Neuronal stem cell (in vitro differentiated cells): Measurements from ENCODE around the gene CYP27C1.
"Not testable (repeated sequence)": the region's sequence is repeated elsewhere in the genome, so short reads cannot be mapped to it uniquely, and the experiment has no call there.

Experiments
- DNase-seq: peaks from one replicate; pipeline ENCODE4 v3.0.0-alpha.2; 2013; ENCODE audit warnings: low spot score
- H2AFZ ChIP-seq: one replicate; pipeline ENCODE4 v1.6.1; 2013; ENCODE audit warnings: mild to moderate bottlenecking, low read length, inconsistent platforms
- H2AK5ac ChIP-seq: 2 replicates; pipeline ENCODE4 v1.6.1; 2013; ENCODE audit warnings: low read depth, mild to moderate bottlenecking, inconsistent platforms, low read length, moderate library complexity, mixed read lengths
- H2BK120ac ChIP-seq: 2 replicates; pipeline ENCODE4 v1.6.1; 2013; ENCODE audit warnings: low read depth, mild to moderate bottlenecking, inconsistent platforms, low read length, moderate library complexity, mixed read lengths
- H2BK12ac ChIP-seq: one replicate; pipeline ENCODE4 v1.6.1; 2013; ENCODE audit warnings: low read length, inconsistent platforms
- H2BK15ac ChIP-seq: 2 replicates; pipeline ENCODE4 v1.6.1; 2013; ENCODE audit warnings: mild to moderate bottlenecking, low read length, inconsistent platforms, mixed read lengths
- H2BK5ac ChIP-seq: one replicate; pipeline ENCODE4 v1.6.1; 2013; ENCODE audit warnings: inconsistent platforms, mild to moderate bottlenecking, low read length, moderate library complexity
- H3K14ac ChIP-seq: one replicate; pipeline ENCODE4 v1.6.1; 2013; ENCODE audit warnings: low read length, inconsistent platforms
- H3K18ac ChIP-seq: 2 replicates; pipeline ENCODE4 v1.6.1; 2013; ENCODE audit warnings: low read length, inconsistent platforms
- H3K23ac ChIP-seq: 2 replicates; pipeline ENCODE4 v1.6.1; 2013; ENCODE audit warnings: low read depth, mild to moderate bottlenecking, mixed read lengths, low read length, inconsistent platforms; ENCODE audit not compliant: poor library complexity
- H3K27ac ChIP-seq: replicated peaks from 3 replicates; pipeline ENCODE4 v1.5.1; 2013; ENCODE audit warnings: low read length, inconsistent platforms
- H3K27me3 ChIP-seq, 3 experiments: 2 replicates each; pipeline ENCODE4 v1.6.1; 2013; ENCODE audit warnings: low read length in 3 of 3, mild to moderate bottlenecking in 2 of 3, inconsistent platforms in 1 of 3, low read depth in 1 of 3, mixed read lengths in 1 of 3, moderate library complexity in 1 of 3; ENCODE audit not compliant: control insufficient read depth in 3 of 3, insufficient read depth in 3 of 3
- H3K36me3 ChIP-seq, 2 donors: replicated peaks in 1 of 2; 2 replicates each; pipeline ENCODE4 v1.6.1; 2013; ENCODE audit warnings: low read length in 2 of 2; ENCODE audit not compliant: control insufficient read depth in 2 of 2, insufficient read depth in 2 of 2
- H3K4ac ChIP-seq: 2 replicates; pipeline ENCODE4 v1.6.1; 2013; ENCODE audit warnings: inconsistent platforms, mild to moderate bottlenecking, low read length, moderate library complexity
- H3K4me1 ChIP-seq, 2 donors: 1 replicate in 1 of 2; 2 replicates in 1 of 2; pipeline ENCODE4 v1.6.1; 2013; ENCODE audit warnings: low read length in 2 of 2, low read depth in 1 of 2; ENCODE audit not compliant: control insufficient read depth in 2 of 2, insufficient read depth in 1 of 2
- H3K4me2 ChIP-seq: one replicate; pipeline ENCODE4 v1.6.1; 2013; ENCODE audit warnings: mild to moderate bottlenecking, low read length, inconsistent platforms; ENCODE audit not compliant: insufficient read depth, poor library complexity, severe bottlenecking
- H3K4me3 ChIP-seq, 2 donors: 2 replicates each; pipeline ENCODE4 v1.5.1; 2013; ENCODE audit warnings: low read length in 2 of 2, mild to moderate bottlenecking in 2 of 2, inconsistent platforms in 1 of 2, moderate library complexity in 1 of 2
- H3K79me1 ChIP-seq: one replicate; pipeline ENCODE4 v1.6.1; 2013; ENCODE audit warnings: low read depth, mild to moderate bottlenecking, inconsistent platforms, low read length, moderate library complexity
- H3K9ac ChIP-seq: one replicate; pipeline ENCODE4 v1.6.1; 2013; ENCODE audit warnings: mild to moderate bottlenecking, low read depth, low read length, inconsistent platforms; ENCODE audit not compliant: poor library complexity
- H3K9me3 ChIP-seq, 2 donors: replicated peaks in 1 of 2; 2 replicates each; pipeline versions ENCODE3 to v1.6.1; 2013; ENCODE audit warnings: low read length in 2 of 2, mild to moderate bottlenecking in 2 of 2, inconsistent platforms in 1 of 2, low read depth in 1 of 2, mixed read lengths in 1 of 2, moderate library complexity in 1 of 2; ENCODE audit not compliant: control insufficient read depth in 2 of 2, insufficient read depth in 1 of 2
- H4K8ac ChIP-seq: one replicate; pipeline ENCODE4 v1.6.1; 2013; ENCODE audit warnings: low read depth, mild to moderate bottlenecking, inconsistent platforms, low read length, moderate library complexity
- H4K91ac ChIP-seq: one replicate; pipeline ENCODE4 v1.6.1; 2013; ENCODE audit warnings: low read length, low read depth, mild to moderate bottlenecking, inconsistent platforms; ENCODE audit not compliant: poor library complexity
- WGBS, 2 donors: extraction: QIAGEN DNeasy Blood & Tissue Kit; methylation state at CpG; one replicate each; pipeline ENCODE4 v1.1.7; 2013; ENCODE audit warnings: missing lambda C conversion rate in 2 of 2, mixed read lengths in 1 of 2; ENCODE audit not compliant: insufficient read length in 2 of 2, insufficient replicate concordance in 1 of 2; ENCODE audit errors: extremely low coverage in 2 of 2; 5-methylcytosine and 5-hydroxymethylcytosine counted together

Gene CYP27C1

GRCh38 chr2:127224135-127224534, 4.0 kb upstream of the CYP27C1 start:
- not testable (repeated sequence) for H3K9me3 ChIP-seq, H3K79me1 ChIP-seq, H4K91ac ChIP-seq, H2AK5ac ChIP-seq, H2BK5ac ChIP-seq, H3K9ac ChIP-seq, H2BK120ac ChIP-seq, H3K36me3 ChIP-seq, H2BK15ac ChIP-seq, H3K14ac ChIP-seq, H2AFZ ChIP-seq, H4K8ac ChIP-seq, H3K18ac ChIP-seq, H3K27ac ChIP-seq, H2BK12ac ChIP-seq, H3K4me1 ChIP-seq, H3K23ac ChIP-seq, DNase-seq, H3K4ac ChIP-seq, H3K27me3 ChIP-seq, H3K4me3 ChIP-seq, H3K4me2 ChIP-seq
- WGBS, 2 donors, result no CpG with 5 or more reads among the region's 5 CpGs

GRCh38 chr2:127220768-127221527, 849 bp upstream of the CYP27C1 start:
- peak overlapping the region; percentile 86 for H3K18ac ChIP-seq
- no peaks in the 10 kb centered on the region for H3K79me1 ChIP-seq
- no peaks in the 10 kb centered on the region for H3K27me3 ChIP-seq
- H2BK12ac ChIP-seq, result no peak overlapping the region
- peak overlapping the region; percentile 59 for H2BK5ac ChIP-seq
- no peak for DNase-seq
- peak overlapping the region; percentile 82 for H2BK120ac ChIP-seq
- no peak overlapping the region for H2AK5ac ChIP-seq
- WGBS, 2 donors, result no CpG with 5 or more reads among the region's 31 CpGs
- no peak overlapping the region for H4K8ac ChIP-seq
- H3K23ac ChIP-seq, result no peak overlapping the region
- peak overlapping the region; percentile 62 to 72 for H3K4me3 ChIP-seq
- H3K4me2 ChIP-seq, result peak overlapping the region; percentile 52
- H3K36me3 ChIP-seq, result no peaks in the 10 kb centered on the region
- H3K9ac ChIP-seq, result peak overlapping the region; percentile 88
- peak overlapping the region; percentile 85 for H2AFZ ChIP-seq
- H3K27ac ChIP-seq, result peak overlapping the region; percentile 80
- peaks cover 3 to 5% of the 10 kb centered on the region in 2 donors for H3K4me1 ChIP-seq
- no peak overlapping the region for H3K14ac ChIP-seq
- H3K4ac ChIP-seq, result no peak overlapping the region
- H2BK15ac ChIP-seq, result no peak overlapping the region
- no peaks in the 10 kb centered on the region for H3K9me3 ChIP-seq
- H4K91ac ChIP-seq, result no peak overlapping the region

DNA sequence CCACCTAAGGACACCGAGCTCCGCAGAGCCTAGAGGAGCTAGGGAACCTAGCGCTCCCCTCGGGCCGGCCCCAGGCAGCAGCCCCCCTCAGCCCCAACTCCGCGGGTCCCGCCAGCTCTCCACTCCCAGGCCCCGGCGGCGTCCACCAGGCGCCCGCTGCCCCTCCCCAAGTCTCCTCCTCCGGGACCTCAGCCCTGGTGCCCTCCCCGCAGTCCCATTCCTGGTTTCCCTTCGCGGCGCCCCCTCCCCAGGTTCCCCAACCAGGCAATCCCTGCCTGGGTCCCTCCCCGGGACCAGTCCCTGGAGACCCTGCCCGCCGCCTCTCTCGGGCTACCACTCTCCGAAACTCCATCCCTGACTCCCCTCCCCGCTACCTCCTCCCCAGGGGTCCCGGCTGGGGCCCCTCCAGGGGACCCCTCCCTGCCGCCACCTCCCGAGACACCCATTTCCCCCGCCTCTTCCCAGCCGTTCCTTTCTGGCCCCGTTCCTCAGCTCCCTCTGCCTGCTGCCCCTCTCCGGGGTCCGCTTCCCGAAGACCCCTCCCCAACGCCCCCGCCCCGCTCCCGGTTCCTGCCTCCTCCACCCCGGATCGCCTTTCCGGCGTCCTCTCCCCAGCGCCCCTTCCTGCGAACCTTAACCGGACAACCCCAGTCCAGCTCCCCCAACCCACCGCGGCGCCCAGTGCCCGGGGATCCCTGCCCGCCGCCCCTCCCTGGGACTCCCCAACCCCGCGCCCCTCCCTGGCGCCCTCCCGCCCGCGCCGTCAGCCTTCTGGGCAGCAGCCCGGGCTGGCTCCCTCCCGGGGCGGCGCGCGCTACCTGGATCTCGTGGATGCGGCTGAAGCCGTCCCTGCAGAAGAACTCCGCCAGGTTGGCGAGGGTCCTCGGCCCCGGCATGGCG, 678 bp downstream of the CYP27C1 start:
- H2AFZ ChIP-seq, result peak overlapping the region; percentile 85
- no peaks in the 10 kb centered on the region for H3K9me3 ChIP-seq
- peak overlapping the region; percentile 94 for H3K4me2 ChIP-seq
- no peaks in the 10 kb centered on the region for H3K36me3 ChIP-seq
- no peaks in the 10 kb centered on the region for H3K27me3 ChIP-seq
- H4K8ac ChIP-seq, result no peak overlapping the region
- peak overlapping the region; percentile 97 for H2BK15ac ChIP-seq
- H3K79me1 ChIP-seq, result no peaks in the 10 kb centered on the region
- H2BK12ac ChIP-seq, result no peak overlapping the region
- peak overlapping the region; percentile 62 to 92 for H3K4me3 ChIP-seq
- H2AK5ac ChIP-seq, result peak overlapping the region; percentile 92
- peak overlapping the region; percentile 88 for H3K27ac ChIP-seq
- H3K18ac ChIP-seq, result peak overlapping the region; percentile 100
- peaks cover 3 to 5% of the 10 kb centered on the region in 2 donors for H3K4me1 ChIP-seq
- H3K9ac ChIP-seq, result peak overlapping the region; percentile 92
- no CpG with 5 or more reads among the region's 71 CpGs for WGBS, 2 donors
- peak overlapping the region; percentile 99 for H2BK5ac ChIP-seq
- DNase-seq, result peak; percentile 45
- peak overlapping the region; percentile 89 for H3K23ac ChIP-seq
- H3K14ac ChIP-seq, result peak overlapping the region; percentile 31
- peak overlapping the region; percentile 83 for H4K91ac ChIP-seq
- H2BK120ac ChIP-seq, result peak overlapping the region; percentile 78
- no peak overlapping the region for H3K4ac ChIP-seq

DNA sequence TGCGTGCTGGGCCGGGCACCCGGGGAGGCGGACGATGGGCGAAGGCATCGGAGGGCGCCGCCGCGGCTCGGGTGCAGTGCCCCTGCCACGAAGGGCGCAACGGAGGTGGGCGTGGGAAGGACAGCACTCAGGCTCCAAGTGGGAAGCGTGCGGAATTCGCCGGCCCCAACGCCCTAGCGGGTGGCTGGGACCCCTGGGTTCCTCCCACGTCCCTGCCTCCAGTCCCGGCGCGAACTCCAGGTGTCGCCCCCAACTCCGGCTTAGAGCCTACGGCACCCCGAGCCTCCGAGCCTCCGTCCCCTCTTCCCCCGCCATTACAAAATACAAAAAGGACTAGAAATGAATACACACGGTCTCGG, 1.3 kb downstream of the CYP27C1 start:
- peak overlapping the region; percentile 92 for H3K9ac ChIP-seq
- no CpG with 5 or more reads among the region's 35 CpGs for WGBS, 2 donors
- peak overlapping the region; percentile 94 for H3K4me2 ChIP-seq
- peak overlapping the region; percentile 100 for H3K18ac ChIP-seq
- H2BK120ac ChIP-seq, result no peak overlapping the region
- H3K27me3 ChIP-seq, result no peaks in the 10 kb centered on the region
- H4K91ac ChIP-seq, result no peak overlapping the region
- H3K79me1 ChIP-seq, result no peaks in the 10 kb centered on the region
- peak overlapping the region; percentile 89 for H3K23ac ChIP-seq
- peaks cover 3 to 5% of the 10 kb centered on the region in 2 donors for H3K4me1 ChIP-seq
- H2BK15ac ChIP-seq, result peak overlapping the region; percentile 97
- H3K36me3 ChIP-seq, result no peaks in the 10 kb centered on the region
- peak overlapping the region; percentile 60 for H2BK5ac ChIP-seq
- no peak for DNase-seq
- no peak overlapping the region for H2BK12ac ChIP-seq
- no peak overlapping the region for H4K8ac ChIP-seq
- H3K9me3 ChIP-seq, result no peaks in the 10 kb centered on the region
- H3K4me3 ChIP-seq, result peak overlapping the region; percentile 62 to 92
- peak overlapping the region; percentile 85 for H2AFZ ChIP-seq
- H3K27ac ChIP-seq, result no peak overlapping the region
- H2AK5ac ChIP-seq, result peak overlapping the region; percentile 92
- H3K4ac ChIP-seq, result no peak overlapping the region
- peak overlapping the region; percentile 31 for H3K14ac ChIP-seq
